GM12878 (cell line): ENCODE measurements around the gene CCDC74B. TPM values are rescaled to one million over a fixed set of nuclear protein-coding genes. Genes with fewer than 3 reads are reported as not detected.

ENCODE experiments used
- polyA plus RNA-seq, 11 experiments: library from polyadenylated mRNA; depleted of rRNA in 4 of 11; unstranded in 6 of 11; stranded (reverse) in 5 of 11; fragments of >200 nt; fragmentation: Nextera tagmentation in 4 of 11; fragmentation: Illumina TruSeq in 1 of 11; extraction: Ambion mirVana in 4 of 11; extraction: Trizol in 1 of 11; gene quantifications; 1 replicate in 1 of 11; 2 replicates in 10 of 11; pipeline versions ENCODE4 v1.2.1 to v1.2.3, GENCODE V29; 2011 to 2016; ENCODE audit warnings: inconsistent platforms in 2 of 11, missing spikeins in 2 of 11, low read depth in 1 of 11
- small RNA-seq: library from RNA; depleted of rRNA; stranded (forward); fragments of <200 nt; gene quantifications from one replicate; pipeline ENCODE3, GENCODE V24; 2014
- total RNA-seq, 4 experiments: library from RNA; depleted of rRNA in 3 of 4; stranded (reverse); fragments of >200 nt in 3 of 4; fragmentation: Illumina TruSeq in 1 of 4; extraction: Trizol in 1 of 4; gene quantifications; 2 replicates each; pipeline versions ENCODE4 v1.2.1 to v1.2.3, GENCODE V29; 2013 to 2021

CCDC74B gene
- total and polyA plus RNA-seq, 10 of the 15 experiments (the other 5 are each of a cell fraction or from before 2014, with no cell fraction given), result 0.52 to 21.2 (median 9.7) TPM

Small RNAs within 50 kb of the gene (small RNA-seq; reads per million reads assigned to genes)
- not detected for gene RNU6-1049P

Other genes with a start within 250 kb of the CCDC74B start
- gene RAB6C, start 165.4 kb downstream of the CCDC74B start, total RNA-seq (2014; rRNA removed), result not detected in 2 replicates
- not detected in 2 replicates for gene RAB6C, start 165.4 kb downstream of the CCDC74B start, total RNA-seq (2014; rRNA removed; fragmentation: Illumina TruSeq; extraction: Trizol)
- gene RAB6C, start 165.4 kb downstream of the CCDC74B start, total RNA-seq (2021), result not detected in 2 replicates
- not detected in 2 replicates for gene RAB6C, start 165.4 kb downstream of the CCDC74B start, polyA plus RNA-seq (2011; rRNA removed)
- not detected in 2 replicates for gene RAB6C, start 165.4 kb downstream of the CCDC74B start, polyA plus RNA-seq (2014; fragmentation: Illumina TruSeq; extraction: Trizol)
- gene RAB6C, start 165.4 kb downstream of the CCDC74B start, polyA plus RNA-seq (2014; fragmentation: Nextera tagmentation; extraction: Ambion mirVana), result not detected
- not detected in 2 replicates for gene RAB6C, start 165.4 kb downstream of the CCDC74B start, polyA plus RNA-seq (2014; rRNA removed)
- gene RAB6C, start 165.4 kb downstream of the CCDC74B start, polyA plus RNA-seq (2016; fragmentation: Nextera tagmentation; extraction: Ambion mirVana), result not detected
- 0.11 TPM in 1 of 2 replicates, not detected in the other for gene POTEF, start 15.9 kb downstream of the CCDC74B start, total RNA-seq (2014; rRNA removed)
- gene POTEF, start 15.9 kb downstream of the CCDC74B start, total RNA-seq (2014; rRNA removed; fragmentation: Illumina TruSeq; extraction: Trizol), result not detected in 2 replicates
- gene POTEF, start 15.9 kb downstream of the CCDC74B start, total RNA-seq (2021), result not detected in 2 replicates
- not detected in 2 replicates for gene POTEF, start 15.9 kb downstream of the CCDC74B start, polyA plus RNA-seq (2011; rRNA removed)
- 0.03 TPM in 1 of 2 replicates, not detected in the other for gene POTEF, start 15.9 kb downstream of the CCDC74B start, polyA plus RNA-seq (2014; fragmentation: Illumina TruSeq; extraction: Trizol)
- gene POTEF, start 15.9 kb downstream of the CCDC74B start, polyA plus RNA-seq (2014; fragmentation: Nextera tagmentation; extraction: Ambion mirVana), result not detected
- gene POTEF, start 15.9 kb downstream of the CCDC74B start, polyA plus RNA-seq (2014; rRNA removed), result 0.05 TPM in 1 of 2 replicates, not detected in the other
- gene POTEF, start 15.9 kb downstream of the CCDC74B start, polyA plus RNA-seq (2016; fragmentation: Nextera tagmentation; extraction: Ambion mirVana), result not detected
- 36.1 and 45.9 TPM in 2 replicates for gene SMPD4, start 36.5 kb upstream of the CCDC74B start, total RNA-seq (2014; rRNA removed)
- gene SMPD4, start 36.5 kb upstream of the CCDC74B start, total RNA-seq (2014; rRNA removed; fragmentation: Illumina TruSeq; extraction: Trizol), result 23.7 and 27.1 TPM in 2 replicates
- 78.2 and 79.5 TPM in 2 replicates for gene SMPD4, start 36.5 kb upstream of the CCDC74B start, total RNA-seq (2021)
- gene SMPD4, start 36.5 kb upstream of the CCDC74B start, polyA plus RNA-seq (2011; rRNA removed), result 13.7 and 26.0 TPM in 2 replicates
- gene SMPD4, start 36.5 kb upstream of the CCDC74B start, polyA plus RNA-seq (2014; fragmentation: Illumina TruSeq; extraction: Trizol), result 23.4 and 45.4 TPM in 2 replicates
- 10 to 100 TPM in 1 of 2 experiments, 1 to 10 TPM in 1; 5.0 to 10.4 TPM for gene SMPD4, start 36.5 kb upstream of the CCDC74B start, polyA plus RNA-seq (2014; fragmentation: Nextera tagmentation; extraction: Ambion mirVana)
- 60.4 and 62.8 TPM in 2 replicates for gene SMPD4, start 36.5 kb upstream of the CCDC74B start, polyA plus RNA-seq (2014; rRNA removed)
- 10 to 100 TPM; 79.0 to 82.0 TPM for gene SMPD4, start 36.5 kb upstream of the CCDC74B start, polyA plus RNA-seq (2016; fragmentation: Nextera tagmentation; extraction: Ambion mirVana)
- 321 and 369 TPM in 2 replicates for gene MZT2B, start 37.1 kb upstream of the CCDC74B start, total RNA-seq (2014; rRNA removed)
- gene MZT2B, start 37.1 kb upstream of the CCDC74B start, total RNA-seq (2014; rRNA removed; fragmentation: Illumina TruSeq; extraction: Trizol), result 45.7 and 51.5 TPM in 2 replicates
- 399 and 409 TPM in 2 replicates for gene MZT2B, start 37.1 kb upstream of the CCDC74B start, total RNA-seq (2021)
- 60.4 and 104 TPM in 2 replicates for gene MZT2B, start 37.1 kb upstream of the CCDC74B start, polyA plus RNA-seq (2011; rRNA removed)
- 7.2 TPM in 1 of 2 replicates, not detected in the other for gene MZT2B, start 37.1 kb upstream of the CCDC74B start, polyA plus RNA-seq (2014; fragmentation: Illumina TruSeq; extraction: Trizol)
- gene MZT2B, start 37.1 kb upstream of the CCDC74B start, polyA plus RNA-seq (2014; fragmentation: Nextera tagmentation; extraction: Ambion mirVana), result 10 to 100 TPM in 1 of 2 experiments, 1 to 10 TPM in 1; 6.3 to 20.4 TPM
- 292 and 388 TPM in 2 replicates for gene MZT2B, start 37.1 kb upstream of the CCDC74B start, polyA plus RNA-seq (2014; rRNA removed)
- 100 to 1,000 TPM; 294 to 320 TPM for gene MZT2B, start 37.1 kb upstream of the CCDC74B start, polyA plus RNA-seq (2016; fragmentation: Nextera tagmentation; extraction: Ambion mirVana)
- gene TUBA3E, start 53.3 kb upstream of the CCDC74B start, total RNA-seq (2014; rRNA removed), result not detected in 2 replicates
- not detected in 2 replicates for gene TUBA3E, start 53.3 kb upstream of the CCDC74B start, total RNA-seq (2014; rRNA removed; fragmentation: Illumina TruSeq; extraction: Trizol)
- not detected in 2 replicates for gene TUBA3E, start 53.3 kb upstream of the CCDC74B start, total RNA-seq (2021)
- not detected in 2 replicates for gene TUBA3E, start 53.3 kb upstream of the CCDC74B start, polyA plus RNA-seq (2011; rRNA removed)
- gene TUBA3E, start 53.3 kb upstream of the CCDC74B start, polyA plus RNA-seq (2014; fragmentation: Illumina TruSeq; extraction: Trizol), result not detected in 2 replicates
- gene TUBA3E, start 53.3 kb upstream of the CCDC74B start, polyA plus RNA-seq (2014; fragmentation: Nextera tagmentation; extraction: Ambion mirVana), result not detected
- gene TUBA3E, start 53.3 kb upstream of the CCDC74B start, polyA plus RNA-seq (2014; rRNA removed), result not detected in 2 replicates
- not detected for gene TUBA3E, start 53.3 kb upstream of the CCDC74B start, polyA plus RNA-seq (2016; fragmentation: Nextera tagmentation; extraction: Ambion mirVana)
- gene IMP4, start 197.8 kb upstream of the CCDC74B start, total RNA-seq (2014; rRNA removed), result 181 and 209 TPM in 2 replicates
- 74.9 and 85.3 TPM in 2 replicates for gene IMP4, start 197.8 kb upstream of the CCDC74B start, total RNA-seq (2014; rRNA removed; fragmentation: Illumina TruSeq; extraction: Trizol)
- 166 and 171 TPM in 2 replicates for gene IMP4, start 197.8 kb upstream of the CCDC74B start, total RNA-seq (2021)
- gene IMP4, start 197.8 kb upstream of the CCDC74B start, polyA plus RNA-seq (2011; rRNA removed), result 78.0 and 162 TPM in 2 replicates
- gene IMP4, start 197.8 kb upstream of the CCDC74B start, polyA plus RNA-seq (2014; fragmentation: Illumina TruSeq; extraction: Trizol), result 43.2 and 70.5 TPM in 2 replicates
- 100 to 1,000 TPM in 1 of 2 experiments, 10 to 100 TPM in 1; 41.4 to 100 TPM for gene IMP4, start 197.8 kb upstream of the CCDC74B start, polyA plus RNA-seq (2014; fragmentation: Nextera tagmentation; extraction: Ambion mirVana)
- 242 and 273 TPM in 2 replicates for gene IMP4, start 197.8 kb upstream of the CCDC74B start, polyA plus RNA-seq (2014; rRNA removed)
- gene IMP4, start 197.8 kb upstream of the CCDC74B start, polyA plus RNA-seq (2016; fragmentation: Nextera tagmentation; extraction: Ambion mirVana), result 100 to 1,000 TPM; 183 to 206 TPM
- 31.4 and 36.9 TPM in 2 replicates for gene PTPN18, start 210.9 kb upstream of the CCDC74B start, total RNA-seq (2014; rRNA removed)
- gene PTPN18, start 210.9 kb upstream of the CCDC74B start, total RNA-seq (2014; rRNA removed; fragmentation: Illumina TruSeq; extraction: Trizol), result 38.5 and 39.8 TPM in 2 replicates
- gene PTPN18, start 210.9 kb upstream of the CCDC74B start, total RNA-seq (2021), result 41.9 and 43.1 TPM in 2 replicates
- 29.3 and 47.0 TPM in 2 replicates for gene PTPN18, start 210.9 kb upstream of the CCDC74B start, polyA plus RNA-seq (2011; rRNA removed)
- 89.9 and 99.8 TPM in 2 replicates for gene PTPN18, start 210.9 kb upstream of the CCDC74B start, polyA plus RNA-seq (2014; fragmentation: Illumina TruSeq; extraction: Trizol)
- gene PTPN18, start 210.9 kb upstream of the CCDC74B start, polyA plus RNA-seq (2014; fragmentation: Nextera tagmentation; extraction: Ambion mirVana), result 10 to 100 TPM; 14.8 to 17.5 TPM
- gene PTPN18, start 210.9 kb upstream of the CCDC74B start, polyA plus RNA-seq (2014; rRNA removed), result 58.4 and 58.8 TPM in 2 replicates
- 10 to 100 TPM; 43.7 to 45.6 TPM for gene PTPN18, start 210.9 kb upstream of the CCDC74B start, polyA plus RNA-seq (2016; fragmentation: Nextera tagmentation; extraction: Ambion mirVana)